ENCODE data around the gene C22orf15. TPM values are rescaled to one million over a fixed set of nuclear protein-coding genes. Genes with fewer than 3 reads are reported as not detected.

The C22orf15 gene
- total RNA-seq, 1 donor from 2014 or later, result not detected

DNA sequence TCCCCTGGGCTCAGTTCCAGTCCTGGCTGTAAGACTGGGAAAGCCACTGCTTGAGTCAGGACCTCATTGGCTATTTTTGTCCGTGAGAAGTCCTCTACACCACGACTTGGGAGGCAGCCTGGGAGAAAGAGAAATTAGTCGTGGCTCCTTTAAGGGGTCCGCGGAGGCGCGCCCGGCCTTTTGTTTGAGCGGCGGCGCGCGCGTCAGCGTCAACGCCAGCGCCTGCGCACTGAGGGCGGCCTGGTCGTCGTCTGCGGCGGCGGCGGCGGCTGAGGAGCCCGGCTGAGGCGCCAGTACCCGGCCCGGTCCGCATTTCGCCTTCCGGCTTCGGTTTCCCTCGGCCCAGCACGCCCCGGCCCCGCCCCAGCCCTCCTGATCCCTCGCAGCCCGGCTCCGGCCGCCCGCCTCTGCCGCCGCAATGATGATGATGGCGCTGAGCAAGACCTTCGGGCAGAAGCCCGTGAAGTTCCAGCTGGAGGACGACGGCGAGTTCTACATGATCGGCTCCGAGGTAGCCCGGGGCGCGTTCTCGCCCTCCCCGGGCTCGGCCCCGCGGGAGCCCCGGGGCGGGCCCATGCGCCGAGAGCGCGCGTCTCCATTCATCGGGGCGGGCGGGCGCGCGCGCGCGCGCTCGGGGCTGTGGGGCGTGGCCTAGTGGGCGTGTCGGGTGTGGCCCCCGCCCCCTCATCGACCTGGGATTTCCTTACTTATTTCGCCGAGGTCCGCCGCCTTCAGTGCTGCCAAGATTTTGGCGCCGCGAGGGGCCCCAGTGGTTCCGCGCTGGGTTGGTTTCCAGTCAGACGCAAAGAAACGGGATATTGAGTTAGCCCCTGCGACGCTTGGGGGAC lies 24.2 kb downstream of the C22orf15 start, which contains the start of gene SMARCB1:
SMARCB1 (plus strand) TSS at position 215 of the 848 bp plus-strand sequence; CDS start at position 419, 204 bp downstream.
- ATAC-seq (peak; percentile 93), DNase-seq (ENCODE audit: low spot score) (peak; percentile 91)

DNA sequence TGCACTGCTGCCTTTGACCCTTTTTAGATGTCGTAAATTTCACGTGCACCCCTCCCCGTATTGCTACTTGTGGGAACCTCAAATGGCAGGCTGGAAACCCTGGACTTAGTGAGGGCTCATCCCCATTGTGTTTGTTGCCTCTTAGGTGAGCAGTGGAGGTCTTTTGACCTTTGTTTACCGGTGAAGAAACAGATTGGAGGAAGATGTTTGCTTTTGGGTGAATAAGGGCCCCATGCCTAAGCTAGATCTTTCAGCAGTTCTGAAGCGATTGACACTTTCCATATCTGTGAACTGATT lies 24.8 kb downstream of the C22orf15 start:
- ATAC-seq (no peak), DNase-seq (ENCODE audit: low spot score) (no peak)

GRCh38 chr22:23787910-23788309 lies 25.1 kb downstream of the C22orf15 start:
- no peak for ATAC-seq
- DNase-seq (ENCODE audit: low spot score), result no peak

- ATAC-seq, result no peak
- no peak for DNase-seq (ENCODE audit: low spot score)
Measured at GRCh38 chr22:23789121-23789520, 26.3 kb downstream of the C22orf15 start.

DNA sequence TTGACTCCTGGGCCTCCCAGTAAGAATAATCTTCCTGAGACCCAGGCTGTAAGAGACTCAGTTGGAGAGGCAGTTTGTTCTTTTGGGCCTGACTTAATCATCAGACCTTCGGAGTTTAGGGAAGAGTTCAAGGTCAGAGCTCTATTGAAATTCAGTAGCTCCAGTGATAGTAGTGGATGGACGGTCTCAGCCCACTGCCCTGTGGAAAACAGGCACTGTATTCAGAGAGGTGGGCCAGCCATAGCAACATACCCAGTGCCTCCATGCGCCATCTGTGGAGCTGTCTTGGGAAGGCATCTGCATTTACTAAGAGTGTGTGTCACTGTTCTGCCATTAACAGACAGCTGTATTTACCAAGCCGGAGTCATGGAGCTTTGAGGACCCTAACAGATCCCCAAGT lies 26.8 kb downstream of the C22orf15 start:
- ATAC-seq (no peak), DNase-seq (ENCODE audit: low spot score) (no peak)

- no peak for ATAC-seq
- no peak for DNase-seq (ENCODE audit: low spot score)
Measured at GRCh38 chr22:23790819-23791737, 28.3 kb downstream of the C22orf15 start.

- no peak for ATAC-seq
- DNase-seq (ENCODE audit: low spot score), result no peak
Measured at GRCh38 chr22:23791738-23792645, 29.2 kb downstream of the C22orf15 start.

DNA sequence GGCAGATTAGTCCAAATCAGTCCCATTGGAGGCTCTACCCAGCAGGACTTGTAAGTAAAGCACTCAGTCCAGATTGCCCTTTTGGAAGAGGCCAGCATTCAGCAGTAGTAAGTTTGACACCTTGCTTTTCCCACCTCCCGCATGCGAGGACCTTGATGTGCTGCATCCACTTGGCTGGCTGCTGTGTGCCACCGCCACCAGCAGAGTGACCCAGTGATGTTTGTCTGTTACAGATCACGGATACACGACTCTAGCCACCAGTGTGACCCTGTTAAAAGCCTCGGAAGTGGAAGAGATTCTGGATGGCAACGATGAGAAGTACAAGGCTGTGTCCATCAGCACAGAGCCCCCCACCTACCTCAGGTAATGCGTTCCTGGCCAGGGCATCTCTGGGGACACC lies 30.5 kb downstream of the C22orf15 start:
- ATAC-seq, result no peak
- DNase-seq (ENCODE audit: low spot score), result no peak

- ATAC-seq (no peak), DNase-seq (ENCODE audit: low spot score) (no peak)
Measured at GRCh38 chr22:23796461-23796860, 33.7 kb downstream of the C22orf15 start.

- no peak for DNase-seq (ENCODE audit: low spot score)
- no peak for ATAC-seq
Measured at GRCh38 chr22:23800297-23801237, 37.8 kb downstream of the C22orf15 start.

DNA sequence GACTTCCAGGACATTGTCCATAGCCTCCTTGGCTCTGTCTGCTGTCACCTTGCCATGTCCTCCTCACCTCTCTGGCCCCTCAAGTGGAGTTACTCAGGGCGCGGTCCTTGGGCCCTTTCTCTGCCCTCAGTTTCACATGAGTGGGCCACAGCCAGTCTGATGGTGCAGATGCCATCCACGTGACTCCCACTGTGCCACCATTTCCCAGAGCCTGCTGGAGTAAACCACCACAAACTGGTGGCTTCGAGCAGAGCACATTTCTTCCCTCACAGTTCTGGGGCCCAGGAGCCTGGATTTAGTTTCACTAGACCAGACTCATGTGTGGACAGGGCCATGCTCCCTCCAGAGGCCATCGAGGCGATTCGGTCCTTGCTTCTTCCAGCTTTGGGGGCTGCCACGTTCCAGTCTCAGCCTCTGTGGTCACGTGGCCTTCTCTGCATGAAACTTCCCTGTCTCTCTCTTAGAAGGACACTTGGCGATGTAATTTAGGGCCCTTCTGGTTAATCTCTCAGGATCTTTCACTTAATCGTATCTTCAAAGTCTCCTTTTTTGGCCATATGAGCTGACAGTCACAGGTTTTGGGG lies 38.5 kb downstream of the C22orf15 start:
- no peak for DNase-seq (ENCODE audit: low spot score)
- ATAC-seq, result no peak

GRCh38 chr22:23801886-23802377 lies 39.1 kb downstream of the C22orf15 start:
- DNase-seq (ENCODE audit: low spot score) (no peak), ATAC-seq (no peak)

DNA sequence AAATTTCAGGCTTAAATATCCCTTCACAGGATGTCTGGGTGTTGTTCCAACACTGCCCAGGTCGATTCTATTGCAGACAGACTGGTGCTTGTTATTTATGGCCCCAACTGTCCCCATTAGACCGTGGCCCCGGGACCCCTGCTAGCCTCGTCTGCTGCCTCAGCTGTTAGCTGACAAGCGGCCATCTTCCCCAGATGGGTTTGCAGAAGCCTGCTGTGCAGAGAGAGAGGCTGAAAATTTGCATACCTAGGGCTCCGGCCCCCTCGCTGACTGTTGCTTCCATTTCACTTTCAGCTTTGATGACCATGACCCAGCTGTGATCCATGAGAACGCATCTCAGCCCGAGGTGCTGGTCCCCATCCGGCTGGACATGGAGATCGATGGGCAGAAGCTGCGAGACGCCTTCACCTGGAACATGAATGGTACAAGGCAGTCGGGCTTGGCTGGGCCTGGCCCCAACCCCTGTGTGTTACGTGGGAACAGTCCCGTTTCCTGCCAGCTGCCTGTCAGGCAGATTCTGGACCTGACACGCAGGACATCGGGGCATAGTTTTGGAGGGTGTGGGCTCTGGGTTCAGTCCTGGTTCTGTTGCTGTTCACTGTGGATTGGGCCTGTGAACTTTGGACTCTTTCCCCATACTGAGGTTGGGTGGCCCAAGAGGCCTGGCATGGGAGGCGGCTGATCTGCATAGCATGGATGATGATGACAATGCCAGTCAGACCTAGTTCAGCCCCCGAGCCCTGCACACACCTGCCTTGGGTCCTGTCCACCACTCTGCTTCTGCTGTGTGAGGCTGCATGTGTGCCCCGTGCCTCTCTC lies 40.4 kb downstream of the C22orf15 start:
- ATAC-seq, result peak; percentile 83
- DNase-seq (ENCODE audit: low spot score), result peak; percentile 83

GRCh38 chr22:23804781-23805291 lies 42.0 kb downstream of the C22orf15 start:
- DNase-seq (ENCODE audit: low spot score) (peak; percentile 68), ATAC-seq (peak; percentile 65)

DNA sequence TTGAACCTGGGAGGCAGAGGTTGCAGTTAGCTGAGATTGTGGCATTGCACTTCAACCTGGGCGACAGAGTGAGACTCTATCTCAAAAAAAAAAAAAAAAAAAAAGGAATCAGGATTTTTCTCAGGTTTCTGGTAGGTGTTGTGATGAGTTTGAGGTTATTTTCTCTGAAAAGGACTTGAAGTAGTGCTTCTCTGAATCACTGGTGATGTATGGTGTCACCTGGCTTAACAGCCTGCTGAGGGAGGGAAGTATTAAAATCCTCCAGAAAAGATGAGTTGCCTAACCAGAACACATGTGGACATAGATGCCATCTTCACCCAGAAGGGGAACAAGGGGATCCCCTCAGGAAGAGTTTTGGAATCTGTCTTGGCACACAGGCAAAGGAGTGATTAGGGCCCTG lies 44.0 kb downstream of the C22orf15 start:
- ATAC-seq (no peak), DNase-seq (ENCODE audit: low spot score) (no peak)

- DNase-seq (ENCODE audit: low spot score) (no peak), ATAC-seq (no peak)
Measured at GRCh38 chr22:23812378-23812777, 49.6 kb downstream of the C22orf15 start.
